GM12873 (cell line): ENCODE data around the gene AK5.

ENCODE experiments used
- CTCF ChIP-seq: IDR thresholded peaks from 2 replicates; pipeline ENCODE4 v1.5.1; 2012; ENCODE audit warnings: low read depth, mild to moderate bottlenecking, moderate library complexity, low read length, control low read depth; ENCODE audit not compliant: insufficient read depth; ENCODE audit errors: missing control alignments

Gene AK5

GRCh38 chr1:77288275-77288674 lies 6.5 kb downstream of the AK5 start:
- TF ChIP-seq CTCF: no peak

GRCh38 chr1:77290576-77290975 lies 8.8 kb downstream of the AK5 start:
- TF ChIP-seq CTCF: no peak

DNA sequence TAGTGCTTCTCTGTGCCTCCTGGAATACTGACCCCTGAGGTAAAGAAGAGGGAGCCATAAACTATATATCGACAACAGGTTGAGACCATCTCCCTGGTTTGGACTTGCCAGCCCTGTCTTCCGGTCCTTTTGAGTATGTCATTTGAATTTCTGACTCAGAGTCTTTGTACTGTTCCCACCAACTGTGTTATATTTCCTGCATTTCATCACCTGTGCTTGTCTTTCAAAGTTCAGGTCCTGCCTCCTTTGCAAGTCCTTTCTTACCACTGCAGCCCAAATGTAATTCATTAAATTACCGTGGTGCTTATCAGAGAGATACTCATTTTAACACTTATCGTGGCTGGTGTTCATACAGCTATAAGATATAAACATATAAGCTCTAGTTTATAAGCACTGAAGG lies 10.7 kb downstream of the AK5 start:
- TF ChIP-seq CTCF: no peak

GRCh38 chr1:77300566-77300965 lies 18.7 kb downstream of the AK5 start:
- no peak for TF ChIP-seq CTCF

DNA sequence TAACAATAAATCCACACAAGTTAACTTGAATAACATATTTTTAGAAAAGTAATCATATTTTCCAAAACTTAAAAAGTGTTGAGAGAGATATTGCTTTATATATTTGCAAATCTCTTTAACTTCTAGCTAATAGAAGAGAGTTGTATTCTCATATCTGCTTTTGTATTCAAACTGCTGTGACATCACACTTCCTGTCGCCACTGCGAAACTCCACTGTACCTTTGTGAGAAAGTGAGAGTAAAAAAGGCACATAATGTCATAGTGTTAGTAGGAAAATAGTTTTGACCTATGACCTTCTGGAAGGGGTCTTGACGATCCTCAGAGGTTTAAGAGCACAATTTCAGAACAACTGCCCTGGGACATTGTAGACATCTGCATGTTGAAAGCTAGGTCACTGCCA lies 21.6 kb downstream of the AK5 start:
- no peak for TF ChIP-seq CTCF

- TF ChIP-seq CTCF: no peak
Observed at GRCh38 chr1:77308889-77309621, 27.2 kb downstream of the AK5 start.

DNA sequence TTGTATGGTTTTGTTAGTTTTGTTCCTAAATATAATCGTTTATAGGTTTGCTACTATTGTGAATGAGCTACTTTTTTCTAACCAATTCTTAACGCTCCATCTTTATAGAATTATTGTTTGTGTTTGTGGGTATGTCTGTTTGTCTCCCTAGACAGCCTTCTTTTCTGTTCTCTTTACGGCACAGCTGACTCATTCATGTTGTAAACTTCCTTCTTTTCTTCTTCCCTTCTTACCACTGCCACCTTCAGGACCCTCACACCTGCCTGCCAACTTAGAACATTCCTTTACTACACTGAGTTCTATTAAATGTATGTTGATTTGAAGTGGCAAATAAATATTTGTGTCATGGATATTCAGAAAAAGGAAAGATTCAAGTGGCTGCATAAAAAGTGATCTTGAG lies 29.1 kb downstream of the AK5 start:
- TF ChIP-seq CTCF: no peak
